Fibroblast of lung (primary cell): ENCODE results near the gene TTC38.

ENCODE experiments used
- CTCF ChIP-seq, 2 donors: IDR thresholded peaks in 1 of 2; conservative IDR thresholded peaks in 1 of 2; 1 replicate in 1 of 2; 2 replicates in 1 of 2; pipeline ENCODE4 v1.5.1; 2011 to 2012; ENCODE audit warnings: low read length in 2 of 2, control low read depth in 1 of 2, inconsistent platforms in 1 of 2, low read depth in 1 of 2, mild to moderate bottlenecking in 1 of 2
- EZH2 ChIP-seq: IDR thresholded peaks from 2 replicates; pipeline ENCODE4 v1.5.1; 2012; ENCODE audit warnings: low read length, control low read depth, mild to moderate bottlenecking; ENCODE audit errors: missing control alignments

GRCh38 chr22:46295277-46295971 lies 27.6 kb downstream of the TTC38 start:
- no peak for TF ChIP-seq CTCF (conservative IDR thresholded peaks at IDR 0.05 in 1 of 2, IDR thresholded peaks at IDR 0.05 in 1 of 2; ENCODE audit: low read depth in 1 of 2, low read length in 2 of 2)
- no peak for TF ChIP-seq EZH2
